ENCODE data around the gene SLC25A14.
"Not testable (repeated sequence)": the region's sequence is repeated elsewhere in the genome, so short reads cannot be mapped to it uniquely, and the experiment has no call there.

DNA sequence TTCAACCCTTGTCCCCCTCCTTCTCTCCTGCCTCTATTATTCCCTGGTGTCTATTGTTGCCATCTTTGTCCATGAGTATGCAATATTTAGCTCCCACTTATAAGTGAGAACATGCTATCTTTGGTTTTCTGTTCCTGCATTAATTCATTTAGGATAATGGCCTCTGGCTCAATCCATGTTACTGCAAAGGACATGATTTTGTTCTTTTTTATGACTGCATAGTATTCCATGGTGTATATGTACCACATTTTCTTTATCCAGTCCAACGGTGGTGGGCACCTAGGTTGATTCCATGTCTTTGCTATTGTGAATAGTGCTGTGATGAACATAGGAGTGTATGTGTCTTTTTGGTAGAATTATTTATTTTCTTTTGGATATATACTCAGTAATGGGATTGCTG is 12.3 kb downstream of the SLC25A14 start:
- not testable (repeated sequence) for TF ChIP-seq CTCF (IDR thresholded peaks at IDR 0.05; ENCODE audit: insufficient read depth, low read depth, low read length); EZH2 (IDR thresholded peaks at IDR 0.05; ENCODE audit: insufficient read depth, low read length)

Data from astrocyte (in vitro differentiated cells and primary cell).